Liver (tissue), 3 donors: Measurements from ENCODE around the gene EVA1C.

ENCODE experiments used
- EGR1 ChIP-seq, 2 donors: IDR thresholded peaks; 2 replicates each; pipeline ENCODE4 v1.6.1; 2016 to 2018; ENCODE audit warnings: antibody characterized with exemption in 2 of 2, low read depth in 2 of 2
- RAD21 ChIP-seq, 2 donors: IDR thresholded peaks; 2 replicates each; pipeline ENCODE4 v1.6.1; 2016; ENCODE audit warnings: antibody characterized with exemption in 2 of 2, mild to moderate bottlenecking in 2 of 2
- TF ChIP-seq, protein P1 (sequence below): fragments of 150-350 bp; IDR thresholded peaks from 2 replicates; pipeline ENCODE4 v1.5.1; 2017; ENCODE audit warnings: improper control_type of control experiment, low read depth, low read length; ENCODE audit not compliant: missing input control
- TF ChIP-seq, protein P2 (sequence below): IDR thresholded peaks from 2 replicates; pipeline ENCODE4 v1.6.1; 2016; ENCODE audit warnings: antibody characterized with exemption
- TF ChIP-seq, protein P3 (sequence below): IDR thresholded peaks from 2 replicates; pipeline ENCODE4 v1.6.1; 2016; ENCODE audit warnings: antibody characterized with exemption
- donor health status: healthy.
- donor health status: healthy.

DNA sequence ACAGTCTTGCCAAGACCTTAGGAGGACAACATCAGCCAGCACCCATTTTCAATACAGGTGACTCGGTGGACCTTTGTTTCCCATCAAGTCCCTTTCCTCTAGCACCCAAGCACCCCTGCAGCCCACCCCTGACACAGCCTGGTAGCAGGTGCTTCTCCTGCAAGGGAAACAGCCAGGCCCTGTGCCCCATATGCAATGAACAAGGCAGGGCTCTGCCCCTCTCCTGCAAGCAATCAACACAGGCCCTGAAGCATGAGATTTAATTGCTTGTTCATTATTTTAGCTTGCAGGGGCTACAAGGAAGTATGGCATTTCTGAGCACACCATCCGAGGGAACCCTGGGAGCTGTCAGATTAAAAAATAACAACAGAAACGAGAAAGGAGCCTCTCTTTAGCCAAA is 137.4 kb downstream of the EVA1C start:
- TF ChIP-seq, protein P1, sequence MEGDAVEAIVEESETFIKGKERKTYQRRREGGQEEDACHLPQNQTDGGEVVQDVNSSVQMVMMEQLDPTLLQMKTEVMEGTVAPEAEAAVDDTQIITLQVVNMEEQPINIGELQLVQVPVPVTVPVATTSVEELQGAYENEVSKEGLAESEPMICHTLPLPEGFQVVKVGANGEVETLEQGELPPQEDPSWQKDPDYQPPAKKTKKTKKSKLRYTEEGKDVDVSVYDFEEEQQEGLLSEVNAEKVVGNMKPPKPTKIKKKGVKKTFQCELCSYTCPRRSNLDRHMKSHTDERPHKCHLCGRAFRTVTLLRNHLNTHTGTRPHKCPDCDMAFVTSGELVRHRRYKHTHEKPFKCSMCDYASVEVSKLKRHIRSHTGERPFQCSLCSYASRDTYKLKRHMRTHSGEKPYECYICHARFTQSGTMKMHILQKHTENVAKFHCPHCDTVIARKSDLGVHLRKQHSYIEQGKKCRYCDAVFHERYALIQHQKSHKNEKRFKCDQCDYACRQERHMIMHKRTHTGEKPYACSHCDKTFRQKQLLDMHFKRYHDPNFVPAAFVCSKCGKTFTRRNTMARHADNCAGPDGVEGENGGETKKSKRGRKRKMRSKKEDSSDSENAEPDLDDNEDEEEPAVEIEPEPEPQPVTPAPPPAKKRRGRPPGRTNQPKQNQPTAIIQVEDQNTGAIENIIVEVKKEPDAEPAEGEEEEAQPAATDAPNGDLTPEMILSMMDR: no peak
- TF ChIP-seq RAD21 (IDR thresholded peaks at IDR 0.05): no peak
- TF ChIP-seq, protein P2, sequence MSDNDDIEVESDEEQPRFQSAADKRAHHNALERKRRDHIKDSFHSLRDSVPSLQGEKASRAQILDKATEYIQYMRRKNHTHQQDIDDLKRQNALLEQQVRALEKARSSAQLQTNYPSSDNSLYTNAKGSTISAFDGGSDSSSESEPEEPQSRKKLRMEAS: no peak
- TF ChIP-seq, protein P3, sequence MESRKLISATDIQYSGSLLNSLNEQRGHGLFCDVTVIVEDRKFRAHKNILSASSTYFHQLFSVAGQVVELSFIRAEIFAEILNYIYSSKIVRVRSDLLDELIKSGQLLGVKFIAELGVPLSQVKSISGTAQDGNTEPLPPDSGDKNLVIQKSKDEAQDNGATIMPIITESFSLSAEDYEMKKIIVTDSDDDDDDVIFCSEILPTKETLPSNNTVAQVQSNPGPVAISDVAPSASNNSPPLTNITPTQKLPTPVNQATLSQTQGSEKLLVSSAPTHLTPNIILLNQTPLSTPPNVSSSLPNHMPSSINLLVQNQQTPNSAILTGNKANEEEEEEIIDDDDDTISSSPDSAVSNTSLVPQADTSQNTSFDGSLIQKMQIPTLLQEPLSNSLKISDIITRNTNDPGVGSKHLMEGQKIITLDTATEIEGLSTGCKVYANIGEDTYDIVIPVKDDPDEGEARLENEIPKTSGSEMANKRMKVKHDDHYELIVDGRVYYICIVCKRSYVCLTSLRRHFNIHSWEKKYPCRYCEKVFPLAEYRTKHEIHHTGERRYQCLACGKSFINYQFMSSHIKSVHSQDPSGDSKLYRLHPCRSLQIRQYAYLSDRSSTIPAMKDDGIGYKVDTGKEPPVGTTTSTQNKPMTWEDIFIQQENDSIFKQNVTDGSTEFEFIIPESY: no peak
- TF ChIP-seq EGR1 (IDR thresholded peaks at IDR 0.05; ENCODE audit: low read depth in 2 of 2): no peak
